22Rv1 (cell line): ENCODE data around the gene PRDM16.

ENCODE experiments used
- CTCF ChIP-seq: fragments of 450-650 bp; IDR thresholded peaks from 2 replicates; pipeline ENCODE4 v1.5.1; 2017; ENCODE audit warnings: mild to moderate bottlenecking
- ZFX ChIP-seq: fragments of 450-650 bp; IDR thresholded peaks from 2 replicates; pipeline ENCODE4 v1.6.1; 2017; ENCODE audit warnings: antibody characterized with exemption, borderline replicate concordance

- TF ChIP-seq CTCF (no peak), ZFX (no peak)
These were observed 314.7 kb downstream of the PRDM16 start for GRCh38 chr1:3383679-3384078.
